Fibroblast of skin of right quadriceps (primary cell): Measurements from ENCODE around the gene DGCR6L.
"Not testable (repeated sequence)": the region's sequence is repeated elsewhere in the genome, so short reads cannot be mapped to it uniquely, and the experiment has no call there.

Source experiments
- DNase-seq: peaks from one replicate; pipeline ENCODE4 v3.0.0-alpha.2; 2013

Gene DGCR6L

DNA sequence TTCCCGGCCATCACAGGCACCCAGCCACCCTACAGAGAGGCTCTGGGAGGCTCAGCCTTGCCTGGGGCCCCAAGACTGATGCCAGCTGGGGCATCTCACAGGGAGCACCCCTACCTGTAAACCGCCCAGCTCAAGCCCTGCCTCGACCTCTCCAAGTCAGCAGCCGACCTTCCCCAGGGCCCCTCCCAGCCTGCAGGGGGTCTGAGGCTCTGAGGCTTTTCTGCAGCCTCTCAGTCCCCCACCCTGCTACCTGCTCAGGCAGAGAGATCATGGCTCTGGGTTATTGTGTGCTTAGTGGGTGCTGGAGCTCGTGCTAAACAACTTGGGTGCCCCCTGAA is 28.6 kb downstream of the DGCR6L start:
- DNase-seq: no peak

DNA sequence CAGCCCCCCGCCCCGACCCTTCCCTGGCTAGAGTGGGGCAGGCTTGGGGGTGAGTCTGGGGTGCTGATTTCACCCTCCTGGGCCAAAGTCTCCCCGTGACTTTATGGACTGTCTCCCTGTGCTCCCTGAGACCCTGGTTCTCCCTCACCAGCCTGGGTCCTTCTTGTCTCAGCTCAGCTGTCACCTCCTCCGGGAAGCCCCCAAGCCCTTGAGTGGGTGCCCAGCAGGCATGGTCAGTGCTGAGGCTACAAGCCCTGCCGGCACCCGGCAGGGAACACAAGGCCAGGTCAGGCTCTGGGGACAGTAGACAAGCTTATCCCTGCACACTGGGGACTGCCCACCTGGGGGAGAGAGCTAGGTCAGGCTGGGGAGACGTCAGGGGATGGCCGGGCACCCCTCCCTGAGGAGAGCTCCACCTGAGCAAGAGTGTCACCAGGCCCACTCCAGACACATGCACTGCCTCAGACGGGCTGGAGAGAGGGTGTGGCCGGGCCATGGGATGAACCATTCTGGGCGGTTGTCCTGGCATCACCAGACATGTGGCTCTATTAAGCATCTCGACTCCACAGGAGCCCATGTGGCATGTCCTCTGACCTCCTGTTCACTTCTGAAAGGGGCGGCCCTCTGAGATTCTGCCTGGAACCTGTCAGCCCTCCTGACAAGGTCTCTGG is 29.1 kb downstream of the DGCR6L start:
- no peak for DNase-seq

DNA sequence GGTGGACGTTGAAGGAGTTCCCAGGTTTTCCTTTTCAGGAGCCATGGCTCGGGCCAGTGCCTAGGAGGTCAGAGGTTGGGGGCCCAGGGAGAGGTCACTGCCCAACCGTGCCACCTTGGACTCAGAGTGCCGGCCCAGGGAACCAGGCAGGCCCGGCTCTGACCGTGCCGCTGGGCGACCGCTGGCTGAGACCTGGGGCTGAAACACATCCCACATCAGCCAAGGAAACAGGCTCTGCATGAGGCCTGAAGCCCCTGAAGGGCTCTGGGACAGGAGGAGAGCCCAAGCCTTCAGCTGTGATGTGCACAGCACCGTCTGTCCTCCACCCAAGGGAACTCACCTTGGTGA is 29.8 kb downstream of the DGCR6L start:
- DNase-seq: no peak

DNA sequence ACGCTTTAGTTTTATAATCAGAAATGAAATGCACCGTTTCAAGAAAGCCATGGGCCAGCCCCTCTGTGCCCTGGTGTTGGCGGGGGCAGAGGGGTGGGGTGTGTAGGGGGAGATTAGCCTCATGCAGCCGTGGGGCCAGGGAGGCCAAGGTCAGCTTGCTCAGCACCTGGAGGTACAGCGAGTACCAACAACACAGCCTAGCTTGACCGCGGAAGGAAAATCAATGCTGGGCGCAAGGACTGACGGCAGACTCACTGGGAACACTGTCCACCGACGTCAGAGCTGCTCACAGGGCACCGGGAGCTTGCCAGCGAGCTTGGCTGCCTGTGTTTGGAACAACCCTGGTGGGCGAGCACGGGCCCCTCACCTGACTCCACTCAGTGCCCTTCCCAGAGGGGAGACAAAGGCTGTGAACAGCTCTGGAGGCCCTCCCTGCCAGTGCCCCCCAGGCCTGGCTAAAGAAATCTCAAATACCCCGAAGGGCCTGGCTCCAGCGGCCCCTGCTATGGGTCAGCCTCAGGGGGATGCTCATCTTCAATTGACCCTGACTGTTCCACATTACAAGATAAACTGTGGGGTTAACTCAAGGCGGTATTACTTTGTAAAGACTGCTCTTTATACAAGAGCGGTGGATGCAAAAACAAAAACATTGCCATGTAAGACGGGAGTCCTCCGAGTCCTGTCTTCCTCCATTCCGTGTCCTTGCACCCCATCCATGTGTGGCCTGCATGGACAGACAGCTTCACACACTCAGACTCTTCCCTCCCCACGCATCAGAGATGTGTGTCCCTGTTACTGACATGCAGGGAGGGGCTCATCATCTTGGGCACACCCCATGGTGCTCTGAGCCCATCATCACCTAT is 30.4 kb downstream of the DGCR6L start:
- DNase-seq: not testable (repeated sequence)

DNA sequence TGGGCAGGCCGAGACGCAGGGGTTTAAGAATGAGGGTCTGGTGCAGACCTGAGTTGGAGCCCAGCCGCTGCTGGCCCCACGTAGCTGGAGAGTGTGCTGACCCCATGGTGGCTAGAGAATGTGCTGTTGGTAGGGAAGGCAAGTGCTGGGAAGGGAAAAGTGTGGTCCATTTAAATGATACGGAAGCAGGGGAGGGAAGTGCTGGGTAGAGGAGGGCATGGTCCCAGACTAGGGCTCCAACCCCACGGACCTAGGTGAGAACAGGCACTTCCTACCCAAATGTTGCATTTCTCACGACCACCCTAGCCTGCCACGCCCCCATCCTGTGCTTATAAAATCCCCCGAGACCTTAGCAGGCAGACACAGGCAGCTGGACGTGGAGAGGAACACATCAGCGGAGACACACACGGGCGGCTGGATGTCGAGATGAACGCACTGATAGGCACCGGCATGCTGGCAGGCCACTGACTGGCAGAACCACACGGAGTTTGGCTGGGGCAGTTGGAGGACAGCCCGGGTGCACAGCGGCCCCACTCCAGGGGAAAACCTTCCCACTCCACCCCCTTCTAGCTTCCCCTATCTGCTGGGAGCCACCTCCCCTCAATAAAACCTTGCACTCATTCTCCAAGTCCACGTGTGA is 33.0 kb downstream of the DGCR6L start:
- DNase-seq: not testable (repeated sequence)

DNA sequence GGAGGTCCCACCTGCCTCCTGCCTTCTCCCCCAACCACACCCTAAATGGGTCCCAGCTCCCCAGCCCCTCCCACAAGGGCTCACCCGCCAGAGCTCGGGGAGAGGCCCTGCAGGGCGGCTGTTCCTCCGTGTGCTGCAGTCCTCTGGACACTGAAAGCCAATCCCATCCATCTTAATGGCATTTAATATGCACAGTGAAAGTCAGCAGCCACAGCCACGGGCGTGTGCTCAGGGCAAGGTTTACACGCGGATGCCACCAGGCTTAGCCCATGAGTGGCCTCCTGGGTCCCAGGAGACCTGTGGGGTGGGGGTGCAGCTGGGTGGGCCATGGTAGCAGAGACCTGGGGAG is 33.6 kb downstream of the DGCR6L start:
- not testable (repeated sequence) for DNase-seq

DNA sequence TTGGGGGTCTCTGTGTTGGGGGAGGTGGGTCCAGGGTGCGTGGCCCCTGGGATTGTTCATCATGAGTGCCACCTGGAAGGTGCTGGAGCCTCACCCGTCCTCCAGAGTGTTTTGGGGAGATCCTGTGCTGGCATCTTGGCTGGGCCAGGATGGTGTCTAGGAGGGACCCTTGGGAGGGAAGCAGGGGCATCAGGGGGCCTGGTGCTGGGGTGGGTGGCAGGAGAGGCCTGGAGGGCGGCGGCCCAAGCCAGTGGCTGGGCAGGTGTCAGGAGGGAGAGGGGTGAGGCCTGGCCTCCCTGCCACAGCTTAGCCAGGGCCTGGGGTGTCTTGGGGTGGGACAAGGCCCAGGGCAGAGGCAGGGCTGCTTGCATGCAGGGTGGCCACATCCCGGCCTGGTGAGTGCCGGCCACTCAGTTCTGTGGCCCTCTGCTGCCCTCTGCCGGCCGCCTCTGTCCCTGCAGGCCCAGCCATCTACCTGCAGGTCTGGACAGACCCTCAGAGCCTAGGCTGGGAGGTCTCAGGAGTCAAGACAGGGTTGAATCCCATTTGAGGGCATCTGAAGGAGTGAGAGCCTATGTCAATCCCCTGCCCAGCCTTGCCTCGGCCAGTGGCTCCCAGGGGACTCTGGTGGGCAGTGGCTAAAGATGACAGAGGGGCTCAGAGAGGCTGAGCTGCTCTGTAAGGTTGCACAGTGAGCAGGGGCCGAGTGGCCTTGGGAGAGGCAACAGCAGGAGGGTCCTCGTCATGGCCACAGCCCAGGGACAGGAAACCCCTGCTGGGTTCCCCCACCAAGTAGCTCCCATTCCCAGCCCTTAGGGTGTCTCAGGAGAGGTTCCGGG is 34.2 kb downstream of the DGCR6L start:
- DNase-seq: peak; percentile 21

DNA sequence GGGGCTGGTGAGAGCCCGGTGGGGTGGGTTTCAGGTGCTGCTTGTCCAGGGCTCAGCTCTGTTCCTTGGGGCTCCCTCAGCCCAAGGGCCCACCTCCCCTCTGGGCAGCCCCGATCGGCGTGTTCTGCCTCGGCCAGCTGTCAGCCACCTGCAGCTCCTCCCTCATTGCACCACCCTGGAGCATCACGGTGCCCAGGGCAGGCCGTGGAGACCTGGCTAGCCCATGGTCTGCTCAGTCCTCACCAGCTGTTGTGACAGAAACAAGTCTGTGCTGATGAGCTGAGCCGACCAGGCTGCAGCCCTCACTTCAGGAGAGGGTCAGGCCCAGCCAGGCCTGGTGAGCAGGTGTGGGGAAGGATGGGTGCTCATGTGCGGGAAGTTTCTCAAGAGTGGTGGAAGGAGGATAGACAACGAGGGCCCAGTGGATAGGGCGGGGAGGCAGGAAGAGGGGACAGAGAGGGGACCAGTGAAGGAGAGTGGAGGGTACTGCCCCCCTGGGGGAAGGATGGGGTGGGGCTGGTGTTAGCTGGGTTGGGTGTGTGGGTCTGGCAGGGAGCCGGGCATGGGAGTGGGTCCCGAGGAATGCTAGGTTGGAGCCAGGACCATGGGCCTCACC is 35.3 kb downstream of the DGCR6L start:
- no peak for DNase-seq

DNA sequence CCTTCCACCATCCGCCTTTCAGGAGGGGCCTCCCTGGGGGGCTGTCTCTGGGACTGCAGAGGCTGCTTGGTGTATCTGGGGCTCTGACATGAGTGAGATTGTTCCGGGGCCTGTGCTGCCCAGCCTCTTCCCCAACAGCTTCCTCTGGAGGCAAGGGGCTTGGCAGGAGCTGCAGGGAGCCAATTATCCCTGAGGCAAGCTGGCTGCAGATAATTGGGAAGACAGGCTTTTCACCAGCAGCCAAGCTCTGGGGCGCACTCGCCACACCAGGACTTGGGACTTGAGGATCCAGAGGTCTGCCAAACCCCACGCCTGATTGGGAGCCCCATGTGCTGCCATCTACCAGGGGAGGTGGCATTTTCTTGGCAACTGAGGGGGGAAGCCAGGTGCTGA is 36.2 kb downstream of the DGCR6L start:
- no peak for DNase-seq

DNA sequence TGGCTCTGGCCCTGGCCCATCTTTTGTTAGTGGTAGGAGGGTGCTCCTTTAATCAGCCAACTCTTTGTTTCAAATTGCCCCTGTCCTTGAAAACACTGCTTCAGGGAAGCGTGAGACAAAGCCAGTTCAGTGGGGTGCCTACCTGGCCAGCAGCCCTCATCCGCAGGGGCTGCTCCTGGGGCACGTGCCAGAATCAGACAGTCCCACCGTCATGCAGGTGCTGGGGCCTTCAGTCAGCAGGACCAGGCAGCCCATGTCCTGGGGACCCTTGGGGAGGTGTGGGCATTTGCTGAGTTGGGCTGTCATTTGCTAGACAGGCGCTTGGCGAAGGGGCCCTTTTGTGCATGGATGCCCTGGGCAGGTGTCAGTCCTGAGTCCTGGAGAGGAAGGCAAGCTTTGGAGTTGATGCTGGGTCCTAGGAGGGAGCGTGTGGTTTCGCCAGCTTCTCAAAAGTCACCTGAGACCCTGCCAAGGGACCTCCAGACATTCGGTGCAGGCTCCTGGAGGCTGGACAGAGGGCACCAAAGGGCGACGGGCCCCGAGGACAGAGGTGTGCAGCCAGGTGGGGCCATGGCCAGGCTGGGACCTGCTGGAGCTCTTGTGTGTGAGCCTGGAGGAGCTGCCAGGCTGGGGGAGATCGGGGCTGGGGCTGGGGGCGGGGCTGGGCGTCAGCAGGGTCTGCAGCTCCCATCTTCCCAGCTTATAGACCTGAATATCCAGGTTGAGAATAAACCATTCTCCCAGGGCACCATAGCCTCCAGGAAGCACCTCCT is 36.8 kb downstream of the DGCR6L start:
- DNase-seq: no peak

DNA sequence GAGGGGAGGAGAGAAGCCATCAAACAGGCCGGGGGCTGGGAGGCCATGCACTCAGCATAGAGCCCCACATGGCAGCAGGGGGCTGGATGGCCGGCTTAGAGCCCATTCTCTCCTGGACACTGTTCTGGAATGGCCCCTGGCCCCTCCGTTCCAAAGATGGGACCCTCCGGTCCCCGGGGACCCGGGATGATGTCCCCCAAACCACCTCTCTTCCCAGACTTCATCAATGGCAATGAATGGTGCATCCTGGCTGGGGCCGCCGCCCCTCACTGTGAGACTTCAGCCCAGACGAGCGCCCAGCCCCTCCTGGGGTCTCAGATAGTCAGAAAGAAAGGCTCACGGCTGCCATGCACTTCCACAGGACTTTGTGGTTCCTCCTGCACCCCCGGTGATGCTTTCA is 38.0 kb downstream of the DGCR6L start:
- no peak for DNase-seq

DNA sequence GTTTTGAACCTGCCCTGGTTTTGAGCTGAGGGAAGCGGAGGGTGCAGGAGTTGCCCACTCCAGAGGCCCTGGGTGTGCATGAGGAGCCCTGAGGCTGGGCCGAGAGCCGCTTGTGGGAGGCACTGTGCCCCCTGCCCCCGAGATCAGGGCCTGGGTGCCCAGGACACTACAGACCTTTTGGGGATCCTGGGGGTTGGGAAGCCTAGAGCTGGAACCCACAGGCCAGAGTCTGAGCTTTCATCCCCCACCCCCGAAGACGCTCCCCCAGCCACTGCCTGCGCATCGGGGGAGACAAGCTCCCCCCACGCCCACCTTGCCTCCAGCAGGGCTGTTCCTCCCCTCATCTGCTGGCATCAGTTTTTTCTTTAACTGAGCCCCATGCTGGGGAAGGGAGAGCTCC is 38.4 kb downstream of the DGCR6L start:
- not testable (repeated sequence) for DNase-seq

DNA sequence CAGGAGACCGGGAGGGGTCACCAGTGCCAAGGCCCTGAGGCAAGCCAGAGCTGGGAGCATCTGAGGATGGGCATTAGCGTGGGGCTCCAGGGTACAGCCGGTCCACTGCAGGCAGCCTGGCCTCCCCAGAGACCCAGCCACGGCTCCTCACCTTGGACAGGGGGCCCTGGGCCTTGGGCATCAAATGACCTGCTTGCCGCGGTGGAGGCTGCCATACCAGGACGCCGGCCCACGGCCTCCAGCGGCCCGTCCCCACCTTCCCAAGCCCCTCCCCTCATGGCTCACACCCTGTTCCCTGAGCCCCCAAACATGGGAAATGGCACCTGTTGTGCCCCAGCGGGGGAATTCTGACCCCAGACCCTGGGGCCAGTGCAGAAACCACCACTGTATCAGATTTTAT is 39.0 kb downstream of the DGCR6L start:
- DNase-seq: no peak

DNA sequence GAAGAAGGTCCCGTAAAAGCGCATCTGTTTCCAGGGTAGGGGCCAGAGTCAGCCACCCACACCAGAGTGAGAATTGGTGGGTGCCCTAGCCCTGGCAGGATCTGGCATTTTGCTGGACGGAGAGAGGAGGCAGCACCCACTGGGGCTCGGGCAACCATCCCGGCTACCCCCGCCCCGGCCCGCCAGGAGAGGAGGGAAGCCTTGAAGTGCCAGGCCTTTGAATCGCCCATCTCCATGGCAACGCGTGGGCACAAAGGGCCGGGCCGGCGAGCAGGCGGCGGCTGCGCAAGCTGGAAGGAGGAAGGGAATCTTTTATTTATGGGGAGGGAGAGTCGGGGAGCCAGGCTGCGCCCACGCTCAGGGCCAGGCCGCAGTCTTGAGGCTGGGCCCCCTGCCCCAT is 39.7 kb downstream of the DGCR6L start:
- not testable (repeated sequence) for DNase-seq

DNA sequence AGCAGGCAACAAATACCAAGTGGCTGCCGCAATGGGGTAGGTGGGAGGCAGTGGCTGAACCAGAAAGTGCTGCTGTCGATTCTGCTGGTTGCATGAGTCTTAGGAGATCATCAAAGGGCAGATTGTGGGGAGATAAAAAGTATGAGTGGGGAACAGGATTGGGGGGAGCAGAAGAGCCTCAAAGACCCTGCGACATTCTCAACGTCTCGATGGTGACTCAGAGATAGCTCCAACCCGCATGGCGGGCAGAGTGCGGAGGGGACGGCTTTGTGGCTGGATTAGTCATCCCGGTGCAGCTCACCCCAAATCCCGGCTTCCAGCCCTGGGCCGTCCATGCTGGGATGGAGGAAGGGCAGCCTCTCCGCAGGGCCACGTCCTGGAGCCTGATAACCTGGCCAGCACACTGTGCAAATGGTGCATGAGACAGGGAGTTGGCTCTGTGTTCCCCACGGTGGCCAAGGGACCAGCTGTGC is 40.2 kb downstream of the DGCR6L start:
- peak; percentile 47 for DNase-seq

DNA sequence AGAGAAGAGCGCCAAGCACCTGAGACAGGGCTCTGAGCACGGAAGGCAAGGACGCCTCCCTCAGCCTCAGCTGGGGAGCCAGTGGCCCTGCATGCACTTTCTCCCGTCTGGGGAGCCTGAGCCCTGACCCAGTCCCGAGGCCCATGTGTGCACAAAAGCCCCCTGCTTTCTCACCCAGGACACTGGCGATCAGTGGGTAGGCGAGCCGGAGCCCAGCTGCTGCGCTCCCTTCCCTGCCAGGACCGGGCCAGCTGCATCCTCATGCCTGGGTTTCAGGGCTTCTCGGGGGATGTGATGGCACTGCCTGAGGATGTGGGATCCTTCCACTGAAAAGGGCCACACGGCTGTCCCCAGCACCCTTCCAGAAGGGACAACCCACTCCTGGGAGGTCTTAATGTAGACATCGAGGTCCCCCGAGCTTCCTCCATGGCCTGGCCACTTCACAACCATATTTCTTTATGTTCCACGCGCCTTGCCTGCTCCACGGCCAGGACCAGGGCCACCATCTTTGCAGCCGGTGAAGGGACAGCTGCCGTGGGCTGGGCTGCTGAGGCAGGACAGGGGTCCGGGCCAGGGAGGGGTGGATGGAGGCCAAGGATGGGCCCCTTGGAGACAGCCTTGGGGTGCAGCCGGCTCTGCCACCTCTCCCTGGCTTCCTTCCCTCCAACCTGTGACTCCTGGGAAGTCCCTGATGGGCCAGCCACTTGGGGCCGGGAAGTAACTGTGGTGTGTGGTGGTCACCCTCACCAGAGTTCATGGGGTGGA is 41.0 kb downstream of the DGCR6L start:
- not testable (repeated sequence) for DNase-seq

DNA sequence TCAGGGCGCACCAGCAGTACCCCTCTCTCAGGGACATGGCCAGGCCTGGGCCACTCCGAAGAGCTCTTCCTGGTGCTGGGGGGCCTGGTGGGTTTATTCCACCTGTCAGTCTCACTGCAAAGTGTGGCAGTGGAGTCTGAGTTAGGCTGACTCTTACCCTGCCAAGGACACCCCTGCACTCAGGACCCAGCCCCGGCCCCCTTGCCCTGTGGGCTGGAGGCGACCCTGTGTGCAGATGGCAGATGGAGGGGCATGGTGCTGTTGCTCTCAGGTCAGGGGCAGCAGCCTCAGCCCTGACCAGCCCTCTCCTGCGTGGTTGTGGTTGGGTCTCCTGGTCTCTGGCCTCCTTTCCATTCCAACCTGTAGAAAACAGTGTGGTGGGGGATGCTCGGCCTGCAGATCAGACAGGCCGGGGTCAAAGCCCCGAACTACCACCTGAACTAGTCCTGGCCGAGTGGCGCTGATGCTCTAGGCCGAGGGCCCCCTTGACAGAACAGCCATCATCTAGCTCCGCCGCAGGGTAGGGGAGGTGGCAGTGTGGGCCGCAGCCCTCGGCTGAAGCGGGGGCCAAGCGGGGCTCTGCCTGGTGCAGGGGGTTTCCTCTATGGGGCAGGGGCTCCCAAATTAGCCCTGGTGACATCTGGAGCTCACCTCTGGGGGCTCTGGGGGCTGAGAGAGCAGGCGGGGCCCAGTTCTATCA is 41.8 kb downstream of the DGCR6L start:
- DNase-seq: not testable (repeated sequence)

DNA sequence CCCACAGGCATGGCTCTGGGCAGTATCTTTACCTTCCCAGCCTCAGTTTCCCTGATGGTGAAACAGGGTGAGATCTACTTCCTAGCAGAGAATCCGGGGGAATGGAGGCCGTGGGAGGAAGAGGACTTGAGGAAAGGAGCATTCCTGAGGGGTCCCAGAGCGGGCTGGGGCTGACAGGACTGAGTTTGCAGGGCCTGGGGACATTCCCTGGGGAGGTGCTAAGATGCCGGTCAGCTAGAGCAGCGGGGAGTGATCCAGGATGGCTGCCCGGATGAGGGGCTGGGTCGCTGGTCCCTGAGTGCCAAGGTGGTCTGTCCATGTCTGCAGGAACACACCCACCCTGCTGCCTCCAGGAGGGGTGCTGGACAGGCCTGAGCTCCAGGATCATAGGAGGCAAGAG is 43.4 kb downstream of the DGCR6L start:
- DNase-seq: no peak

DNA sequence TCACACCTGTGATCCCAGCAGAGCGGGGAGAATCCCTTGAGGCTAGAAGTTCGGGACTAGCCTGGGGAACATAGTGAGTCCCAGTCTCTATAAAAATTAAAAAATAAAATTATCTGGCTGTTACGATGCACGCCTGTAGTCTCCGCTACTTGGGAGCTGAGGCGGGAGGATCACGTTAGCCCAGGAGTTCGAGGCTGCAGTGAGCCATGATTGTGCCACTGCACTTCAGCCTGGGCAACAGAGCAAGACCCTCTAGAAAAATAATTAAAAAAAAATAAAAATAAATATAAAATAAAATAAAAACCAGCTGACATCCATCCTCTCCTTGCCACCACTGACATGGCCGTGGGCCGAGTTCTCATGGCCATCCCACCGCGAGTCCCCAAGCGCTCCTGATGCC is 44.0 kb downstream of the DGCR6L start:
- DNase-seq: no peak

DNA sequence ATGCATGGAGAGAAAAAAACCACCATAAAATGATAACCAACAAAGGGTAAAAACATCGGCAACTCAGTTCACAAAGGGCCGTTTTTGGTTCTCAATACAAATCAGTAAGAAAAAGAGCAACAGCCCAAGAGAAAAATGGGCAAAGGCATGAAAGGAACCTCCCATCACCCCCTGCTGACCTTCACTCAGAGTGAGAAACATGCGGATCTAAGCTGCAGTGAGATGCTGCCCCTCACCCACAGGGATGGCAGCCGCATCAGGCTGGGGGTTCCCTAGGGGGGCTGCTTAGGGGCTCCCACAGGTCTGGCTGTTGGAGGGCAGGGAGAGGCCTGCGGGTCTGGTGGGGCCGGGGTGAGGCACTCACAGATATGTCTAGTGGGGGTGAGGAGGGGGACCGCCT is 44.5 kb downstream of the DGCR6L start:
- DNase-seq: not testable (repeated sequence)
